ENCODE results near the gene CNN2. TPM values are rescaled to one million over a fixed set of nuclear protein-coding genes. Genes with fewer than 3 reads are reported as not detected.

Gene CNN2
- total RNA-seq, 1 experiment from 2014 or later: 194 TPM

GRCh38 chr19:1042689-1043511 lies 16.5 kb downstream of the CNN2 start:
- H3K27ac Mint-ChIP-seq (ENCODE audit: unreplicated experiment): no peak overlapping the region
- ChIA-PET POLR2A (no interaction called here), CTCF (interaction anchor here (0.8 to 1.6 kb wide), 2 partner anchors 16 to 42 kb away, joined by 3 read pairs; partner anchors contain the start of gene CNN2)
- intact Hi-C loops (cut with micrococcal nuclease; ENCODE audit: unreplicated experiment): no loop called here
- H3K27me3 Mint-ChIP-seq (ENCODE audit: insufficient read depth, unreplicated experiment): no peaks in the 10 kb centered on the region
- TF ChIP-seq CTCF (IDR thresholded peaks at IDR 0.05; ENCODE audit: insufficient read depth in 1 of 2, low read depth in 1 of 2, low read length in 1 of 2, severe bottlenecking in 1 of 2, unreplicated experiment in 1 of 2): no peak
- BruUV-seq (replicated peaks): no TSS peak
- H3K4me1 ChIP-seq: peaks cover 10% of the 10 kb centered on the region
- no peaks in the 10 kb centered on the region for H3K9me3 ChIP-seq
- no peak overlapping the region for H3K4me3 ChIP-seq (ENCODE audit: low read depth, low read length)
- H3K36me3 Mint-ChIP-seq (ENCODE audit: insufficient read depth, unreplicated experiment): peaks cover 44% of the 10 kb centered on the region
- H3K9me3 Mint-ChIP-seq (ENCODE audit: unreplicated experiment): no peaks in the 10 kb centered on the region
- no peaks in the 10 kb centered on the region; the same call in 1 of the 2 replicates for H3K36me3 ChIP-seq (ENCODE audit: control insufficient read depth, insufficient read depth, low read length)
- DNase-seq: no peak
- no peaks in the 10 kb centered on the region for H3K27me3 ChIP-seq (replicated peaks; ENCODE audit: control insufficient read depth, insufficient read depth, low read length)
- H3K4me1 Mint-ChIP-seq (ENCODE audit: low read depth, unreplicated experiment): no peaks in the 10 kb centered on the region
- H3K4me3 Mint-ChIP-seq (ENCODE audit: unreplicated experiment): no peak overlapping the region

DNA sequence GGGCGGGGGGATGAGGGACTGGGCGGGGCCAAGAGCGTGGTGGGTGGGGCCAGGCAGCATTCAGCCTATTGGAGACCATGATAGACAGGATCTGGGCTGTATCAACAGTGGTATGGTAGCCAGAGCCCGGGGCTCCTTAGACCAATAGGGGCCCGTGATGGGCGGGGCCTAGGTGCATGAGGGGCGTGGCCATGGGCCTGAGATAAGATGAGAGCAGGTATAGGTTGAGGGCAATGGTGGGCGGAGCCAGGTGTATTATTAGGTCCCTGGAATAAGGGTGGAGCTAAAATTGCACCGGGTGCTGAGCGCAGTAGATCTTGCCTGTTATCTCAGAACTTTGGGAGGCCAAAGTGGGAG lies 18.8 kb downstream of the CNN2 start:
- CTCF ChIA-PET: no interaction called here
- no peaks in the 10 kb centered on the region for H3K9me3 ChIP-seq
- peak; percentile 78 to 88 for DNase-seq
- no peaks in the 10 kb centered on the region for H3K27me3 Mint-ChIP-seq (ENCODE audit: insufficient read depth, unreplicated experiment)
- H3K4me1 Mint-ChIP-seq (ENCODE audit: low read depth, unreplicated experiment): no peaks in the 10 kb centered on the region
- TF ChIP-seq CTCF (IDR thresholded peaks at IDR 0.05; ENCODE audit: insufficient read depth in 1 of 2, low read depth in 1 of 2, low read length in 1 of 2, severe bottlenecking in 1 of 2, unreplicated experiment in 1 of 2): no peak
- no peak overlapping the region for H3K4me3 ChIP-seq (ENCODE audit: low read depth, low read length)
- H3K36me3 Mint-ChIP-seq (ENCODE audit: insufficient read depth, unreplicated experiment): peaks cover 21% of the 10 kb centered on the region
- H3K27me3 ChIP-seq (replicated peaks; ENCODE audit: control insufficient read depth, insufficient read depth, low read length): no peaks in the 10 kb centered on the region
- H3K9me3 Mint-ChIP-seq (ENCODE audit: unreplicated experiment): no peaks in the 10 kb centered on the region
- POLR2A ChIA-PET: interaction anchor here (0.6 kb wide), 1 partner anchor 54 kb away, joined by 11 read pairs; no protein-coding TSS in a partner anchor
- no peak overlapping the region for H3K27ac Mint-ChIP-seq (ENCODE audit: unreplicated experiment)
- no peaks in the 10 kb centered on the region for H3K36me3 ChIP-seq (ENCODE audit: control insufficient read depth, insufficient read depth, low read length)
- H3K4me3 Mint-ChIP-seq (ENCODE audit: unreplicated experiment): no peak overlapping the region
- BruUV-seq (replicated peaks): no TSS peak
- intact Hi-C loops (cut with micrococcal nuclease; ENCODE audit: unreplicated experiment): no loop called here
- H3K4me1 ChIP-seq: peaks cover 5% of the 10 kb centered on the region

GRCh38 chr19:1046117-1046626 lies 19.8 kb downstream of the CNN2 start:
- Mint-ChIP-seq H3K4me1 (ENCODE audit: low read depth, unreplicated experiment) (no peaks in the 10 kb centered on the region), H3K27me3 (ENCODE audit: insufficient read depth, unreplicated experiment) (no peaks in the 10 kb centered on the region), H3K27ac (ENCODE audit: unreplicated experiment) (no peak overlapping the region), H3K4me3 (ENCODE audit: unreplicated experiment) (no peak overlapping the region), H3K36me3 (ENCODE audit: insufficient read depth, unreplicated experiment) (peaks cover 12% of the 10 kb centered on the region), H3K9me3 (ENCODE audit: unreplicated experiment) (no peaks in the 10 kb centered on the region)
- CTCF ChIA-PET: no interaction called here
- no peak overlapping the region for H3K4me3 ChIP-seq (ENCODE audit: low read depth, low read length)
- DNase-seq: no peak
- POLR2A ChIA-PET: no interaction called here
- H3K4me1 ChIP-seq: peaks cover 5% of the 10 kb centered on the region
- BruUV-seq (replicated peaks): no TSS peak
- intact Hi-C loops (cut with micrococcal nuclease; ENCODE audit: unreplicated experiment): no loop called here
- no peak for TF ChIP-seq CTCF (IDR thresholded peaks at IDR 0.05; ENCODE audit: insufficient read depth in 1 of 2, low read depth in 1 of 2, low read length in 1 of 2, severe bottlenecking in 1 of 2, unreplicated experiment in 1 of 2)
- no peaks in the 10 kb centered on the region for H3K27me3 ChIP-seq (replicated peaks; ENCODE audit: control insufficient read depth, insufficient read depth, low read length)
- H3K9me3 ChIP-seq: no peaks in the 10 kb centered on the region
- H3K36me3 ChIP-seq (ENCODE audit: control insufficient read depth, insufficient read depth, low read length): no peaks in the 10 kb centered on the region
